Mucosa of stomach (tissue), 1 donor: Measurements from ENCODE around the gene CENPC.
"Not testable (repeated sequence)": the region's sequence is repeated elsewhere in the genome, so short reads cannot be mapped to it uniquely, and the experiment has no call there.

Source experiments
- H3K27me3 ChIP-seq: one replicate; pipeline ENCODE4 v1.7.0; 2013; ENCODE audit warnings: mild to moderate bottlenecking, low read length; ENCODE audit not compliant: control insufficient read depth, insufficient read depth
- H3K36me3 ChIP-seq: one replicate; pipeline ENCODE4 v1.7.0; 2013; ENCODE audit warnings: low read length; ENCODE audit not compliant: control insufficient read depth, insufficient read depth
- H3K4me1 ChIP-seq: one replicate; pipeline ENCODE4 v1.7.0; 2013; ENCODE audit warnings: mild to moderate bottlenecking, low read length; ENCODE audit not compliant: control insufficient read depth, insufficient read depth
- H3K4me3 ChIP-seq: one replicate; pipeline ENCODE4 v1.7.0; 2013; ENCODE audit warnings: low read length
- H3K9ac ChIP-seq: one replicate; pipeline ENCODE4 v1.7.0; 2013; ENCODE audit warnings: mild to moderate bottlenecking, low read length, moderate library complexity
- H3K9me3 ChIP-seq: one replicate; pipeline ENCODE4 v1.7.0; 2013; ENCODE audit warnings: mild to moderate bottlenecking, low read length, moderate library complexity; ENCODE audit not compliant: control insufficient read depth
- donor health status: Pancreatic carcinoma.

The CENPC gene

GRCh38 chr4:67570537-67570936 is 25.2 kb upstream of the CENPC start:
- no peaks in the 10 kb centered on the region for H3K36me3 ChIP-seq
- no peak overlapping the region for H3K4me3 ChIP-seq
- no peaks in the 10 kb centered on the region for H3K27me3 ChIP-seq
- no peaks in the 10 kb centered on the region for H3K4me1 ChIP-seq
- H3K9me3 ChIP-seq = no peaks in the 10 kb centered on the region
- no peak overlapping the region for H3K9ac ChIP-seq

DNA sequence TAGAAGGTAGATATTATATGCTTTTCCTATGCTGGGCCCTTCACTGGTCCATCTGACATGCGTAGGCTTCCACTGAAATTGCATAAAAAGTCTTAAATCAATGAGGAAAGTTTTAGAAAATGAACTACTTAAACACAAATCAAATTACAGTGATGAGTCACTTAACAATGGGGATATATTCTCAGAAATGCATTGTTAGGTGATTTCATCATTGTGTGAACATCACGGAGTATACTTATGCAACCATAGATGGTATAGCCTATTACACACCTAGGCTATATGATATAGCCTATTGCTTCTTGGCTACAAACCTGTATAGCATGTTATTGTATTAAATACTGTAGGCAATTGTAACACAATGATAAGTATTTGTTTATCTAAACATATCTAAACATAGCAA is 23.5 kb upstream of the CENPC start:
- no peaks in the 10 kb centered on the region for H3K4me1 ChIP-seq
- H3K36me3 ChIP-seq = no peaks in the 10 kb centered on the region
- H3K9me3 ChIP-seq = no peaks in the 10 kb centered on the region
- no peaks in the 10 kb centered on the region for H3K27me3 ChIP-seq
- H3K4me3 ChIP-seq = no peak overlapping the region
- no peak overlapping the region for H3K9ac ChIP-seq

DNA sequence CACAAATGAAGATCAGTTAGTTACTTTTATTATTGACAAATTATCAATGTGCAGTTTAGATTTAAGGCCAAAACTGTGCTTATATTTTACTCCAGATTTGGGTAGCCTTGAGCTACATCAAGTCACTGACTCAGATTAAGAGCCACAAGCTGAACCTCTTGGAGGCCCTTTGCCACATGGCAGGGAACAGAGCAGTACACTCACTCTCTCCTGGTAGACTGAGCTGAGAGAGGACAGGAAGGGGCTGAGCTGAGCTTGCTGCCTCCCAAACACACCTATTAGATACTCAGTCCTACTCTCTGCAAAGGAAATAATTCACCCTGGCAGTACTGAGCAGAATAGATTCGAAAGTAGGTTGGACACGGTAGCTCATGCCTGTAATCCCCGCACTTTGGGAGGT is 21.0 kb upstream of the CENPC start:
- no peaks in the 10 kb centered on the region for H3K4me1 ChIP-seq
- H3K9me3 ChIP-seq = no peaks in the 10 kb centered on the region
- no peak overlapping the region for H3K9ac ChIP-seq
- H3K27me3 ChIP-seq = no peaks in the 10 kb centered on the region
- H3K4me3 ChIP-seq = no peak overlapping the region
- no peaks in the 10 kb centered on the region for H3K36me3 ChIP-seq

DNA sequence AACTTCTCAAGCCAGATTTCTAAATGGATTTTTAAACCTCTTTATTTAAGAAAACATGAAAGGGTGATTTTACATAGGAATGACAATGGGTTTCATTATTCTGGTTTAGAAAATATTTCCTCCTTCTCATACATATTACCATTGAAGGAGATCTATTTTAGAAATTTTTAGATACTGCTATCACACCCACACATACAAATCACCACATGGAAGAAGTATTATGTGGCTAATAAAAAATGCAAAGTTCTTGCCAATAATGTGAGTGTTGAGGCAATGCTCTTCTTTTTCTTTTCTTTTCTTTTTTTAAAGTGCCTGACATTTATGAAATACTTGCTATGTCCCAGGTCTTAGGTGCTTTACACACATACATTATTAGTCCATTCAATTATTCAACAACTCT is 20.0 kb upstream of the CENPC start:
- Histone ChIP-seq H3K4me3 (no peak overlapping the region), H3K27me3 (no peaks in the 10 kb centered on the region), H3K9me3 (no peaks in the 10 kb centered on the region), H3K36me3 (no peaks in the 10 kb centered on the region), H3K4me1 (no peaks in the 10 kb centered on the region), H3K9ac (no peak overlapping the region)

- Histone ChIP-seq H3K4me1 (no peaks in the 10 kb centered on the region), H3K4me3 (no peak within 1 kb of the TSS), H3K36me3 (no peaks in the 10 kb centered on the region), H3K9me3 (no peaks in the 10 kb centered on the region), H3K9ac (no peak within 1 kb of the TSS), H3K27me3 (no peaks in the 10 kb centered on the region)
Observed at GRCh38 chr4:67558493-67558892, 13.2 kb upstream of the CENPC start, which contains the start of gene STAP1. Gene STAP1, plus strand, starts transcription at chr4:67558727. Its CDS starts 83 bp downstream, at chr4:67558810.

GRCh38 chr4:67556436-67556835 is 11.1 kb upstream of the CENPC start:
- H3K36me3 ChIP-seq = no peaks in the 10 kb centered on the region

DNA sequence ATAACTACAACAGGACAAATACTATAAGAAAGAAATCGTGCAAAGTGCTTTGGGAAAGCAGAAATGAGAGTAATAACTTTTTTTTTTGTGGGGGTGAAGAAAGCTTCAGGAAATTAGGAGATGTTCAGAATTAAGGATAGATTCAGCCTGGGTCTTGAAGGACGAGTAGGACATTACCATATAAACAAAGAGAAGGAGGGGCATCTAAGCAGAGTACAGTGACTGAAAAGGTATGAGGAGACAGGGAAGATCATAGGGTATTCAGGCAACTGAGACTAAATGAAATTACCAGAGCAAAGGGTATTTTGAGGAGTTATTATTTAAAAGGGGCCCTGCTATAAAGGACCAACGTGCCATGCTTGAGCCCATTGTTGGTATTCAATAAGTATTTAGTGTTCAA is 10.1 kb upstream of the CENPC start:
- Histone ChIP-seq H3K27me3 (no peaks in the 10 kb centered on the region), H3K9ac (no peak overlapping the region), H3K36me3 (no peaks in the 10 kb centered on the region), H3K4me3 (no peak overlapping the region), H3K4me1 (no peaks in the 10 kb centered on the region), H3K9me3 (no peaks in the 10 kb centered on the region)

More at GRCh38 chr4:67556436-67556835, 11.1 kb upstream of the CENPC start:
- no peak overlapping the region for H3K9ac ChIP-seq
- H3K9me3 ChIP-seq = no peaks in the 10 kb centered on the region
- H3K27me3 ChIP-seq = no peaks in the 10 kb centered on the region
- no peak overlapping the region for H3K4me3 ChIP-seq
- no peaks in the 10 kb centered on the region for H3K4me1 ChIP-seq

- H3K9ac ChIP-seq = no peak overlapping the region
- H3K9me3 ChIP-seq = no peaks in the 10 kb centered on the region
- H3K4me1 ChIP-seq = no peaks in the 10 kb centered on the region
Observed at GRCh38 chr4:67554096-67554495, 8.8 kb upstream of the CENPC start.

GRCh38 chr4:67552146-67552792 is 7.0 kb upstream of the CENPC start:
- not testable (repeated sequence) for H3K9ac ChIP-seq, H3K27me3 ChIP-seq, H3K4me1 ChIP-seq, H3K4me3 ChIP-seq, H3K36me3 ChIP-seq, H3K9me3 ChIP-seq

More at GRCh38 chr4:67554096-67554495, 8.8 kb upstream of the CENPC start:
- H3K27me3 ChIP-seq = no peaks in the 10 kb centered on the region
- H3K36me3 ChIP-seq = no peaks in the 10 kb centered on the region
- H3K4me3 ChIP-seq = no peak overlapping the region

DNA sequence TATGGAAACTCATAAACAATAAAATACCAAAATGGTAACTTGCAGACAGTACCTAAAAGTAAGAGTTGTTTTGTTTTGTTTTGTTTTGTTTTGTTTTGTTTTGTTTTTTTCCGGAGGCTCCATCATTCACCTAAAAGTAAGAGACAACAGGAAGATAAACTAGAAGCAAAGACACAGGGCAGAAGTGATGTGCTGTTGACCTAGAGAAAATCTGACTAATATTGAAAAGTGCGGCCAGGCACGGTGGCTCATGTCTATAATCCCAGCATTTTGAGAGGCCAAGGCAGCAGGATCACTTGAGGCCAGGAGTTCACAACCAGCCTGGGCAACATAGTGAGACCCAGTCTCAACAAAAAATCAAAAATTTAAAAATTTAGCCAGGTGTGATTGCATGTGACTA is 5.6 kb upstream of the CENPC start:
- Histone ChIP-seq H3K4me1 (no peaks in the 10 kb centered on the region), H3K36me3 (no peaks in the 10 kb centered on the region), H3K9me3 (no peaks in the 10 kb centered on the region), H3K9ac (no peak overlapping the region), H3K27me3 (no peaks in the 10 kb centered on the region), H3K4me3 (no peak overlapping the region)

DNA sequence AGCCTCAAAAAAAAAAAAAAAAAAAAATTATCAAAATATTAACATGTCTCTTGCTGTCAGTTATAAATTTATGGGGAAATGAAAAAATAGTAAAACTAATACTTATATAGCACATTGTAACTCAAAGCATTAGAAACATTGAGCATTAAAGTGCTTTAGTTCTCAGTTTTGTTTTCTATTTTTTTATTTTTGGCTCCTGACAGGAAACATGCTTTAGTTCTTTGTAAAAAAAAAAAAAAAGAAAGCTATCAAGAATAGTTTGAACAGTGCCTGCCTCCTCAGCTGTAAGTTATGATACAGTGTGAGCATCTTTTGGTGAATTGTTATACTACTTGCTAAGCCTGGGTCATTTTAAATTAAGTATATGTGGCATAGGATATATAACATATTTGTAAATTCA is 5.1 kb upstream of the CENPC start:
- Histone ChIP-seq H3K4me3 (no peak overlapping the region), H3K9me3 (no peaks in the 10 kb centered on the region), H3K9ac (no peak overlapping the region), H3K36me3 (no peaks in the 10 kb centered on the region), H3K4me1 (no peaks in the 10 kb centered on the region), H3K27me3 (no peaks in the 10 kb centered on the region)

DNA sequence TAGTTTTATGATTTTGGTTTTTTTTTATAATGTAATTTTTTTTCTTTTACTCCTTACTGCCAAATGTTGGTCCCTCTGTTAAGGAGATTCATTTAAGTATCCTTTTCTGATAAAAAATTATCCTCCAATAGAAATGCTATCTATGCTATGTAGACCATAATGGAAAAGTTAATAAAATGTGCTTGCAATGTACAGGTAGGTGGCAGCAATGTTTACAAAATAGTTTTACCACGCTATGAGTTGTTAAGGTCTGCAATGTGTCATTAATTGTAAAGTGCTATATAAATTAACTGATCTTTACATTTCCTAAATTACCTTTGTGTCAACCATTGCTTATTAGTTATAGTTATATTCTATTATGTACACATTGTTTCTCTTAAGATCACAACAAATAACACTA is 3.8 kb upstream of the CENPC start:
- no peaks in the 10 kb centered on the region for H3K9me3 ChIP-seq
- H3K9ac ChIP-seq = no peak overlapping the region
- H3K36me3 ChIP-seq = no peaks in the 10 kb centered on the region
- no peaks in the 10 kb centered on the region for H3K4me1 ChIP-seq
- no peak overlapping the region for H3K4me3 ChIP-seq
- no peaks in the 10 kb centered on the region for H3K27me3 ChIP-seq

GRCh38 chr4:67546971-67547370 is 1.7 kb upstream of the CENPC start:
- no peaks in the 10 kb centered on the region for H3K9me3 ChIP-seq
- no peak overlapping the region for H3K4me3 ChIP-seq
- H3K9ac ChIP-seq = no peak overlapping the region
- no peaks in the 10 kb centered on the region for H3K4me1 ChIP-seq
- H3K36me3 ChIP-seq = no peaks in the 10 kb centered on the region
- H3K27me3 ChIP-seq = no peaks in the 10 kb centered on the region
